ENCODE results near the gene CHFR.
A peak's percentile ranks its signal among the peaks of the same experiment; 100 is the strongest.
"Not testable (repeated sequence)": the region's sequence is repeated elsewhere in the genome, so short reads cannot be mapped to it uniquely, and the experiment has no call there.

CHFR gene

GRCh38 chr12:132887513-132888351 lies at the start of gene CHFR:
Gene CHFR, minus strand, starts transcription at chr12:132887605. Its CDS starts 277 bp downstream, at chr12:132887328.
- peak; percentile 99 for DNase-seq

- DNase-seq: not testable (repeated sequence)
These were observed 49.5 kb upstream of the CHFR start for GRCh38 chr12:132936921-132937320.

- DNase-seq: no peak
These were observed 48.8 kb upstream of the CHFR start for GRCh38 chr12:132936163-132936562.

- DNase-seq: no peak
These were observed 39.0 kb upstream of the CHFR start for GRCh38 chr12:132926415-132926833.

GRCh38 chr12:132925597-132926414 lies 38.4 kb upstream of the CHFR start:
- no peak for DNase-seq

GRCh38 chr12:132924356-132924755 lies 37.0 kb upstream of the CHFR start:
- no peak for DNase-seq

GRCh38 chr12:132923356-132923909 lies 36.0 kb upstream of the CHFR start:
- DNase-seq: no peak

- no peak for DNase-seq
These were observed 35.3 kb upstream of the CHFR start for GRCh38 chr12:132922676-132923075.

- no peak for DNase-seq
These were observed 34.3 kb upstream of the CHFR start for GRCh38 chr12:132921685-132922084.

- no peak for DNase-seq
These were observed 31.3 kb upstream of the CHFR start for GRCh38 chr12:132918680-132919079.

- DNase-seq: no peak
These were observed 21.6 kb upstream of the CHFR start for GRCh38 chr12:132909030-132909368.

- peak; percentile 99 for DNase-seq
These were observed 21.0 kb upstream of the CHFR start for GRCh38 chr12:132908145-132909029.

GRCh38 chr12:132907789-132908144 lies 20.4 kb upstream of the CHFR start:
- not testable (repeated sequence) for DNase-seq

- DNase-seq: no peak
These were observed 19.8 kb upstream of the CHFR start for GRCh38 chr12:132907216-132907615.

GRCh38 chr12:132904718-132905328 lies 17.4 kb upstream of the CHFR start:
- DNase-seq: peak; percentile 89

- no peak for DNase-seq
These were observed 11.6 kb upstream of the CHFR start for GRCh38 chr12:132899033-132899432.

GRCh38 chr12:132888852-132889251 lies 1.4 kb upstream of the CHFR start:
- no peak for DNase-seq

- DNase-seq: peak; percentile 60
These were observed 602 bp downstream of the CHFR start for GRCh38 chr12:132886529-132887477.

GRCh38 chr12:132881818-132882217 lies 5.6 kb downstream of the CHFR start:
- DNase-seq: no peak

GRCh38 chr12:132874620-132875019 lies 12.8 kb downstream of the CHFR start:
- DNase-seq: not testable (repeated sequence)

- no peak for DNase-seq
These were observed 13.2 kb downstream of the CHFR start for GRCh38 chr12:132874175-132874574.

All from OCI-M1 (cell line).